Skeletal muscle satellite cell (primary cell): ENCODE results near the gene BLOC1S4.

Experiments
- H3K27me3 ChIP-seq: 2 replicates; pipeline ENCODE4 v1.7.0; 2013; ENCODE audit warnings: low read length; ENCODE audit not compliant: control insufficient read depth, insufficient read depth
- H3K36me3 ChIP-seq: 2 replicates; pipeline ENCODE4 v1.7.0; 2013; ENCODE audit warnings: mild to moderate bottlenecking, control low read depth, low read length; ENCODE audit not compliant: insufficient read depth
- H3K4me1 ChIP-seq: 2 replicates; pipeline ENCODE4 v1.7.0; 2013; ENCODE audit warnings: low read length; ENCODE audit not compliant: control insufficient read depth, insufficient read depth
- H3K4me2 ChIP-seq: 2 replicates; pipeline ENCODE4 v1.7.0; 2013; ENCODE audit warnings: mild to moderate bottlenecking, low read length
- H3K4me3 ChIP-seq: 2 replicates; pipeline ENCODE4 v1.7.0; 2013; ENCODE audit warnings: low read length
- H3K9ac ChIP-seq: 2 replicates; pipeline ENCODE4 v1.7.0; 2013; ENCODE audit warnings: mild to moderate bottlenecking, low read depth, low read length, moderate library complexity
- H3K9me3 ChIP-seq: replicated peaks from 2 replicates; pipeline ENCODE4 v1.7.0; 2013; ENCODE audit warnings: mild to moderate bottlenecking, control low read depth, low read length

BLOC1S4 gene

DNA sequence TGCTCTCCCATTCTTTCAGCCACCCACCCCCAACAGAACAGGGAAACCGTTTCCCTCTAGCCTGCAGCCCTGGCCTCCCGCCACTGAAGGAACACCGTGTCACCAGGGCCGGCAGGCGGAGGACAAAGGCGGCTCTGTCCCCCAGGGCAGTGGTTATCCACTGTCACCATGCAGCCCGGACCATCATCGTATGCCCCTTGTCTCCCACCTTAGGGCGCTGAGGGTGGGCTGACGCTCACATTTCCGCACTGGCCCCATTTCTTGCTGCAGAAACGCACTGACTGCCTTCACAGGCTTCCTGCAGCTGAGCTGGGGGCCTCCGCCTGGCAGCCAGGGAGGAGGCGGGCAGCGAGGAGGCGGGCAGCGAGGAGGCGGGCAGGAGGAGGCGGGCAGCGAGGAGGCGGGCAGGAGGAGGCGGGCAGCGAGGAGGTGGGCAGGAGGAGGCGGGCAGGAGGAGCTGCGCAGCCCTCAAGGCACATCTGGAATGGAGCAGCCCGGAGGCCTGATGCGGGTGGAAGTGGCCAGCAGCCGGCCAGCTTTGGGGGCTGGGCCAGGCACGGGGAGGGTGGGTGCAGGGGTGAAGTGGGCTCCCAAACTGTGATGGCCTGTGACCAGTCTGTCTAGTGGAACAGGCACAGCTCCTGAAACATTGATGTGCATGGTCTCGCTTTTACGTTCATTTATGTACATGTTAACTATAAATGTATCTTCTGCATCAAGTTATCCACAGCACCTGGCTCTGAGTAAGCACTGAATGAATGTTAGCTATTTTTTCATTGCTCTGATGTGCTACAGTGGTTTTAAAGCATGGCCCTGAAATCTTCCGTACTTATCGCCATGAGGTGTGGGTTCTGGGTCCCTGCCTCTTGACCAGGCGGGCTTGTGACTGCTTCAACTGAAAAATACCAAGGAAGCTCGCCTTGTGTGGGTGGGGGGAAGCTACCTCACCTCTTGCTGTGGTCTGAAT is 46.0 kb downstream of the BLOC1S4 start:
- Histone ChIP-seq H3K9ac (no peak overlapping the region), H3K4me2 (no peak overlapping the region), H3K4me1 (no peaks in the 10 kb centered on the region), H3K27me3 (peaks cover 12% of the 10 kb centered on the region), H3K9me3 (no peaks in the 10 kb centered on the region), H3K36me3 (no peaks in the 10 kb centered on the region), H3K4me3 (no peak overlapping the region)

DNA sequence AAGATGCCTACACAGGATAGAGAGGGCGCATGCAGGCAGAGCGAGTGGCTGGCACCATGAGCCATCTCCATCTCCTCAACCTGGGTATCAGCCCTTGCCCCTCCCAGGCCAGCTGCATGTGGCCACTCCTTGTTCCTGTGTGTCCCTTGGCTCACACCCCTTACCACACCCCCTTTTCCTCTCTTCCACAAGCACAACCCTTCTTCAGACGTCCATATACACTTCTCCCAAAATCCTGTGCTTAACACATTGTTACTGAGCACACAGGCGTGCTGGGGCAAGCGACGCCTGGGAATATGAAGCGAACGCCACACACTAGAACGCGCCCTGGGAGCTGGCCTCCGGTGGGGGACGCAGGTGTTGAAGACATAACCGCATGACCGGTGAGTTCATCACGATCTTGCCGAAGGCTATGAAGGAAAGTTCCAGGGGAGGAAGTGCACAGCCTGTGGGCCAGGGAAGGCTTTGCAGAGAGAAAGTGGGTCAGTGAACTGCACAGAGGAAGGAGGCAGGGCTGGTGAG is 47.4 kb downstream of the BLOC1S4 start:
- H3K4me1 ChIP-seq: peaks cover 9% of the 10 kb centered on the region
- H3K9ac ChIP-seq: no peak overlapping the region
- no peak overlapping the region for H3K4me2 ChIP-seq
- no peaks in the 10 kb centered on the region for H3K36me3 ChIP-seq
- H3K4me3 ChIP-seq: no peak overlapping the region
- no peaks in the 10 kb centered on the region for H3K9me3 ChIP-seq
- H3K27me3 ChIP-seq: peaks cover 12% of the 10 kb centered on the region

GRCh38 chr4:6764976-6765620 is 49.1 kb downstream of the BLOC1S4 start:
- Histone ChIP-seq H3K9ac (no peak overlapping the region), H3K4me1 (peaks cover 13% of the 10 kb centered on the region), H3K27me3 (peaks cover 12% of the 10 kb centered on the region), H3K9me3 (no peaks in the 10 kb centered on the region), H3K4me2 (no peak overlapping the region), H3K4me3 (no peak overlapping the region), H3K36me3 (no peaks in the 10 kb centered on the region)

GRCh38 chr4:6765703-6766102 is 49.7 kb downstream of the BLOC1S4 start:
- Histone ChIP-seq H3K4me3 (no peak overlapping the region), H3K36me3 (no peaks in the 10 kb centered on the region), H3K9me3 (no peaks in the 10 kb centered on the region), H3K4me1 (peaks cover 16% of the 10 kb centered on the region), H3K9ac (no peak overlapping the region), H3K27me3 (peaks cover 12% of the 10 kb centered on the region), H3K4me2 (no peak overlapping the region)
